ENCODE data around the gene ATP8B1. TPM values are rescaled to one million over a fixed set of nuclear protein-coding genes. Genes with fewer than 3 reads are reported as not detected.

ATP8B1 gene
- total and polyA plus RNA-seq, 7 donors, result 8.1 to 94.1 (median 18.0) TPM

DNA sequence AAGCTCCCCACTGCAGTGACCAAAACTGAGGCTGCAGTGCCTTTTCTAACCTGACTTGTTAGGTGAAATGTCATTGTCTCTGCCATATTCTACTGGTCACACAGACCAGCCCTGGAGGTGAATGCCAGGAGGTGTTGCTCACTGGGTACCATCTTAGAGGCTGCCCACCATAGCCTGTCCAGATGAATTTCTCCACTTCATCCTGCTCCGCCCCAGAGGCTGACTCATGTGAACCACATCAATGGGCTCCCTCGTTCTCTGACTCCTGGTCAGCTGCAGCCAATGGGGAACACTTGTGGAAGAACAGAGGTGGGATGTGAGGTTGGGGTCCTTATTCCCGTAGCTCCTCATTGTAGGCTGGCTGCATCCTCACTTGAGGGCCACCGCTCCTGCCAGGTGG, 178.1 kb downstream of the ATP8B1 start:
- no peak for DNase-seq
- Histone ChIP-seq H3K4me3 (no peak overlapping the region), H3K36me3 (peaks cover 0 to under 1% (median 0%) of the 10 kb centered on the region in 4 donors), H3K4me1 (peaks cover 0 to 18% (median 12%) of the 10 kb centered on the region in 4 donors), H3K27ac (no peak overlapping the region), H3K27me3 (no peaks in the 10 kb centered on the region), H3K9me3 (no peaks in the 10 kb centered on the region)
- intact Hi-C loops (cut with DNase I), result loop anchor here (5.0 kb wide), 2 partner anchors 38 to 422 kb away; partner anchors contain the start of gene FECH
- WGBS, 2 donors, result 84% methylated on average over 4 of the region's 4 CpGs
- no peak for TF ChIP-seq POLR2AphosphoS5 (IDR thresholded peaks at IDR 0.05)
- TF ChIP-seq, protein P1, sequence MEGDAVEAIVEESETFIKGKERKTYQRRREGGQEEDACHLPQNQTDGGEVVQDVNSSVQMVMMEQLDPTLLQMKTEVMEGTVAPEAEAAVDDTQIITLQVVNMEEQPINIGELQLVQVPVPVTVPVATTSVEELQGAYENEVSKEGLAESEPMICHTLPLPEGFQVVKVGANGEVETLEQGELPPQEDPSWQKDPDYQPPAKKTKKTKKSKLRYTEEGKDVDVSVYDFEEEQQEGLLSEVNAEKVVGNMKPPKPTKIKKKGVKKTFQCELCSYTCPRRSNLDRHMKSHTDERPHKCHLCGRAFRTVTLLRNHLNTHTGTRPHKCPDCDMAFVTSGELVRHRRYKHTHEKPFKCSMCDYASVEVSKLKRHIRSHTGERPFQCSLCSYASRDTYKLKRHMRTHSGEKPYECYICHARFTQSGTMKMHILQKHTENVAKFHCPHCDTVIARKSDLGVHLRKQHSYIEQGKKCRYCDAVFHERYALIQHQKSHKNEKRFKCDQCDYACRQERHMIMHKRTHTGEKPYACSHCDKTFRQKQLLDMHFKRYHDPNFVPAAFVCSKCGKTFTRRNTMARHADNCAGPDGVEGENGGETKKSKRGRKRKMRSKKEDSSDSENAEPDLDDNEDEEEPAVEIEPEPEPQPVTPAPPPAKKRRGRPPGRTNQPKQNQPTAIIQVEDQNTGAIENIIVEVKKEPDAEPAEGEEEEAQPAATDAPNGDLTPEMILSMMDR (IDR thresholded peaks at IDR 0.05), result no peak
- TF ChIP-seq POLR2A (IDR thresholded peaks at IDR 0.05), result no peak
- TF ChIP-seq EP300 (IDR thresholded peaks at IDR 0.05), result no peak

- H3K9me3 ChIP-seq, result no peaks in the 10 kb centered on the region
- peak overlapping the region; percentile 67 to 92 (median 84) for H3K4me3 ChIP-seq
- no peak for TF ChIP-seq POLR2AphosphoS5 (IDR thresholded peaks at IDR 0.05)
- peak overlapping the region; percentile 89 to 95 (median 92) for H3K27ac ChIP-seq
- DNase-seq, result no peak
- intact Hi-C loops (cut with DNase I), result loop anchor here (5.0 kb wide), 2 partner anchors 34 to 426 kb away; partner anchors contain the start of gene FECH
- H3K4me1 ChIP-seq, result peaks cover 0 to 26% (median 19%) of the 10 kb centered on the region in 4 donors
- no peaks in the 10 kb centered on the region for H3K27me3 ChIP-seq
- WGBS, 2 donors, result 1% methylated on average over 20 of the region's 20 CpGs
- H3K36me3 ChIP-seq, result peaks cover 0 to 18% (median 7%) of the 10 kb centered on the region in 4 donors
These were observed 181.9 kb downstream of the ATP8B1 start for GRCh38 chr18:57621246-57621604.

DNA sequence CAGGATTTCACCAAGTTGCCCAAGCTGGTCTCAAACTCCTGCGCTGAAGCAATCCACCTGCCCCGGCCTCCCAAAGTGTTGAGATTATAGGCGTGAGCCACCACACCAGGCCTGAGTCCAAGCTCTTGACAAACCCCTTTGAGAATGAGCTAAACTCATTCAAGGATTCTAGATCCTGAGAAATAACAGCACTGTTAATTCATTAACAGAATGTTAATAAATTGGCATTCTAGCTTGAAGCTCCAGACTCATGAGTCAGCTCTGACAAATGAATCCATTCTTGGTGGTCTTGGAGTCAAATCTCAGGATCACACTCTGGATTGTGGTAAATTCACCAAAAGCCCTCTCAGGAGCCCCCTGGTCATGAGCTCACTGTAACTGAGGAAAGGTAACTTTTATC, 183.2 kb downstream of the ATP8B1 start:
- no peaks in the 10 kb centered on the region for H3K9me3 ChIP-seq
- no peaks in the 10 kb centered on the region for H3K27me3 ChIP-seq
- H3K36me3 ChIP-seq, result peaks cover 4 to 31% (median 13%) of the 10 kb centered on the region in 4 donors
- H3K4me3 ChIP-seq, result no peak overlapping the region
- H3K4me1 ChIP-seq, result peaks cover 0 to 26% (median 19%) of the 10 kb centered on the region in 4 donors
- no peak overlapping the region for H3K27ac ChIP-seq
- intact Hi-C loops (cut with DNase I), result loop anchor here (5.0 kb wide), 2 partner anchors 33 to 427 kb away; partner anchors contain the start of gene FECH
- DNase-seq, result no peak
- TF ChIP-seq, protein P1 (IDR thresholded peaks at IDR 0.05), result no peak
- TF ChIP-seq POLR2A (IDR thresholded peaks at IDR 0.05) (no peak), EP300 (IDR thresholded peaks at IDR 0.05) (no peak), POLR2AphosphoS5 (IDR thresholded peaks at IDR 0.05) (no peak)
- WGBS, 2 donors, result 96 to 97% methylated on average over 3 of the region's 3 CpGs

DNA sequence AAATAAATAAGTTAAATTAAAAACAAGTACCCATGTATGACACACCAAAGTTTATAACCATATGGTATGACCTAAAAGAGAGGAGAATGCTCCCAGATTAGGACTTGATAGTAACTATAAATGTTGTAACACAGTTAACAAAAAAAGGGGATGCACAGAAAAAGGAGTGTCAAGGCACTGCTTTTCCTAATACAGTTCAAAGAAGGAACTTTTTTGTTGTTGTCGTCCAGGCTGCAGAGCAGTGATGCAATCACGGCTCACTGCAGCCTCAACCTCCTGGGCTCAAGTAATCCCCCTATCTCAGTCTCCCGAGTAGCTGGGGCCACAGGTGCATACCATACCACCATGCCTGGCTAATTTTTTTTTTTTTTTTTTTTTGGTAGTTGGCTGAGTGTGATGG, 184.2 kb downstream of the ATP8B1 start:
- Histone ChIP-seq H3K27me3 (no peaks in the 10 kb centered on the region), H3K9me3 (no peaks in the 10 kb centered on the region), H3K36me3 (peaks cover 9 to 41% (median 22%) of the 10 kb centered on the region in 4 donors), H3K27ac (no peak overlapping the region), H3K4me3 (no peak overlapping the region), H3K4me1 (peaks cover 0 to 26% (median 19%) of the 10 kb centered on the region in 4 donors)
- intact Hi-C loops (cut with DNase I), result no loop called here
- TF ChIP-seq POLR2A (IDR thresholded peaks at IDR 0.05) (no peak), POLR2AphosphoS5 (IDR thresholded peaks at IDR 0.05) (no peak), EP300 (IDR thresholded peaks at IDR 0.05) (no peak)
- TF ChIP-seq, protein P1 (IDR thresholded peaks at IDR 0.05), result no peak
- no peak for DNase-seq
- whole genome bisulfite sequencing, 2 donors, result 84 to 88% methylated on average over 3 of the region's 3 CpGs

DNA sequence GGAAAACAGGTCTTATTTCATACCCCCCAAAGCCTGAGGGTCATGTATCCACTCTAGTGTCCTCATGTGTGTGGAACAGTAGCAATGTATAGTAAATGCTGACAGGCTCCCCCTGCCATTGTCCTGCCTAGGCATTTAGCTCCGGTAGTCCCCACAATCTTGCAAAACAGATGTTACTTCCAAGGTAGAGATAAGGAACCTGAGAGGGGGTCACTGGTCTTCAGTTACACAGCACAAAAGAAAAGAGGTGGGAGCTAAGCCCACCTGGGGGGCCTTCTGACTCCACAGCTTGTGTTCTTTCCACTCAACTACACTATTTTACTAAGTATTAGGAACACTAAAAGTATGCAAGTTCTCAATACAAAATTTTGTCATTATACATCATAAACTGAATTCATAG, 199.2 kb downstream of the ATP8B1 start:
- no peak for DNase-seq
- TF ChIP-seq, protein P1 (IDR thresholded peaks at IDR 0.05), result no peak
- TF ChIP-seq EP300 (IDR thresholded peaks at IDR 0.05) (no peak), POLR2A (IDR thresholded peaks at IDR 0.05) (no peak), POLR2AphosphoS5 (IDR thresholded peaks at IDR 0.05) (no peak)
- no peaks in the 10 kb centered on the region for H3K9me3 ChIP-seq
- no peak overlapping the region for H3K4me3 ChIP-seq
- intact Hi-C loops (cut with DNase I), result no loop called here
- no peaks in the 10 kb centered on the region for H3K4me1 ChIP-seq
- H3K27ac ChIP-seq, result no peak overlapping the region
- no peaks in the 10 kb centered on the region for H3K27me3 ChIP-seq
- peaks cover 27 to 99% (median 54%) of the 10 kb centered on the region in 4 donors for H3K36me3 ChIP-seq
- 93 to 96% methylated on average over 1 of the region's 1 CpG for WGBS, 2 donors

Small RNAs within 50 kb of the gene (small RNA-seq; reads per million reads assigned to genes)
- gene RNU6-742P, result 0 reads per million in 3 donors

Other genes with a start within 250 kb of the ATP8B1 start
- gene FECH, start 216.6 kb downstream of the ATP8B1 start, total RNA-seq, result 10 to 100 TPM; 30.0 to 64.6 (median 40.6) TPM
- gene FECH, start 216.6 kb downstream of the ATP8B1 start, polyA plus RNA-seq, result 1 to 10 TPM; 7.8 to 9.2 (median 8.8) TPM
- gene NARS1, start 181.5 kb downstream of the ATP8B1 start, total RNA-seq, result 100 to 1,000 TPM in 3 of 4 donors, 10 to 100 TPM in 1; 95.0 to 111 (median 104) TPM
- gene NARS1, start 181.5 kb downstream of the ATP8B1 start, polyA plus RNA-seq, result 100 to 1,000 TPM in 1 of 3 donors, 10 to 100 TPM in 2; 75.7 to 132 (median 91.3) TPM
- 10 to 100 TPM; 52.0 to 62.9 (median 55.9) TPM for gene NEDD4L, start 240.9 kb upstream of the ATP8B1 start, total RNA-seq
- 100 to 1,000 TPM in 1 of 3 donors, 10 to 100 TPM in 2; 56.1 to 104 (median 64.3) TPM for gene NEDD4L, start 240.9 kb upstream of the ATP8B1 start, polyA plus RNA-seq